ENCODE measurements around the gene AP1G2.

AP1G2 gene

DNA sequence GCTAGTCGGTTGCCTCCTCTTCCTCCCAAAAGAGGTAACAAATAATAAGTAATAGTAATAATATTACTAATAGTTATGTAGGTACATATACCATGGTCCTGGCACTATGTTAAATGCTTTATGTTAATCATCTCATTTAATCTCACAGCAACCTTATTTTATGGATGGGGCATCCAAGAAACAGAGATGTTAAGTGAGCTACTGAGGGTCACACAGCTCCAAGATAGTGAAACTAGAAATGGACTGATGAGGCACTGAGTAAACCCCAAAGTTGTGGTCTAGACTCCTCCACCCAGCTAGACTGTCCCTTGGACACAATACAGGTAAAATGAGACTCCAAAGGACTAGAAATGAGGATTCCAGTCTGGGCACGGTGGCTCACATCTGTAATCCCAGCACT is 31.1 kb downstream of the AP1G2 start:
- Mint-ChIP-seq H3K27me3 (ENCODE audit: low read depth) (no peaks in the 10 kb centered on the region), H3K9me3 (no peaks in the 10 kb centered on the region), H3K4me3 (no peak overlapping the region), H3K4me1 (ENCODE audit: low read depth) (peaks cover 9% of the 10 kb centered on the region), H3K36me3 (ENCODE audit: low read depth) (no peaks in the 10 kb centered on the region), H3K27ac (no peak overlapping the region)

DNA sequence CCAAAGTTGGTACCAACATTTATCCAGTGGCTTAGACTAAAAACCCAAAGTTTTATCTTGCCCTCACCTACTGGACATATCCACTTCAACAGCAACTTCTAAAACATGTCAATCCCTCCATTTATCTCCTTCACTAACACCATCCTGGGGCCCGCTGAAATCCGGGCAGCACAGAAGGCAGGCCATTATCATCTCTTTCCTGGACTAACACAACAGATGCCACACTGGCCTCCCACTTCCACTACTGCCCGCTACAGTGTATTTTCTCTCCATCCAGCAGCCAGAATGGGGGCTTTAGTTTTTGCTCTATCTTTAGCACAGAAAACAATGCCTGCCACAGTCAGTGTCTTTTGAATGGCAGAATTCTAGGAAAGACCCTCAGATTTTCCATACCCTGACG is 31.6 kb downstream of the AP1G2 start:
- Mint-ChIP-seq H3K4me1 (ENCODE audit: low read depth) (peaks cover 11% of the 10 kb centered on the region), H3K27ac (no peak overlapping the region), H3K4me3 (no peak overlapping the region), H3K9me3 (no peaks in the 10 kb centered on the region), H3K36me3 (ENCODE audit: low read depth) (no peaks in the 10 kb centered on the region), H3K27me3 (ENCODE audit: low read depth) (no peaks in the 10 kb centered on the region)

DNA sequence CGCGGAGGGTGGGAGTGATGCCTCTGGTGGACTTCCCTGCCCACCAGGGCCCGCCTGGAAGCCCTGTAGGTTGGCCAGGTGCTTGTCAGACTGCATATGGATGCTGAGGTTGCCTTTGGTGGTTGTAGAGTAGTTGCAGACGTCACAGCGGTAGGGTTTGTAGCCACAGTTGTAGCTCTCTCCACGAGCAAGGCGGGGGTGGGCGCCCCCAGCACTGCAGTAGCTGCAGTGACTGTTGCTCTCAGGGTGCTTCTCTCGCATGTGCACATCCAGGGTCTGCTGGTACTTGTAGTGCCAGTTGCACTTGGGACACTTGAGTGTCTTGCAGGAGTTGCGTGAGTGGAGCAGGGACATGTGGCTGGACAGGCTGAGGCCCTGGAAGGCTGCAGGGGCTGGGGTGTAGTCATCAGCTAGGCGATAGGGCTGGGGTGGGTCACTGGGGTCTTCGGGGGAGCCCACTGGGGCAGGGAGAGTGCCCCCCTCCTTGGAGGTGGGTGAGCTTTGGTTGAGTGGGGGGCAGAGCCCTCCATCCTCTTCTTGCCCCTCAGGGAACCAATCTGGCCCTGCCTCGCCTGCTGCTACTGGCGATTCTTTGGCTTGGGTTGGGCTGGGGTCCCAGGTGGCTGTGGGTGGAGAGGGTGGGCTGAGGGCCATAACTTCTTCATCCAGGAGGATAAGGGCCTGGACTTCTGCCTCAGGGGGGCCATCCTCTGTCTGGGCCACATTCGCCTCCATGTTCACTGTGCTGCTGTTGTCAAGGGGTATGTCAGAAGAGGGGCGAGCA is 33.7 kb downstream of the AP1G2 start:
- no peaks in the 10 kb centered on the region for H3K27me3 Mint-ChIP-seq (ENCODE audit: low read depth)
- H3K9me3 Mint-ChIP-seq: no peaks in the 10 kb centered on the region
- no peak overlapping the region for H3K4me3 Mint-ChIP-seq
- peaks cover 11% of the 10 kb centered on the region for H3K4me1 Mint-ChIP-seq (ENCODE audit: low read depth)
- no peak overlapping the region for H3K27ac Mint-ChIP-seq
- H3K36me3 Mint-ChIP-seq (ENCODE audit: low read depth): no peaks in the 10 kb centered on the region

DNA sequence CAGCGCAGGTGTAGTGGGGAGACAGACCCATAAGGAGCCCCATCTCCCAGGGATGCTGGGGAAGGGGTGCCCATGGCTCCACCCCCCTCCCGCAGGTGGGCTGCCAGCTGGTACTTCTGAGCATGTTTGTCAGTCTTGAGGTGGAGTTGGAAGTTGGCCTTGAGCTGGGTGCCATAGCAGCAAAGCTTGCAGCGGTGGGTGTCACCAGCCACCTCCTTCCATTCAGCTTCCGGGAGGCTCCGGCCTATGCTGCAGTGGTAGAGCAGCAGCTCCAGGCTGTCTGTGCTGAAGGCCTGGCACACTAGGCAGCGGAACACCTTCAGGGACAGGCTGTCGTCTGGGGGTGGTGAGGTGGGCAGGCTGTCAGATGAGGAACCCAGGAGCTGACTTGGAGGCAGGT is 34.9 kb downstream of the AP1G2 start:
- Mint-ChIP-seq H3K4me3 (no peak overlapping the region), H3K9me3 (no peaks in the 10 kb centered on the region), H3K4me1 (ENCODE audit: low read depth) (peaks cover 9% of the 10 kb centered on the region), H3K27ac (no peak overlapping the region), H3K27me3 (ENCODE audit: low read depth) (no peaks in the 10 kb centered on the region), H3K36me3 (ENCODE audit: low read depth) (no peaks in the 10 kb centered on the region)

DNA sequence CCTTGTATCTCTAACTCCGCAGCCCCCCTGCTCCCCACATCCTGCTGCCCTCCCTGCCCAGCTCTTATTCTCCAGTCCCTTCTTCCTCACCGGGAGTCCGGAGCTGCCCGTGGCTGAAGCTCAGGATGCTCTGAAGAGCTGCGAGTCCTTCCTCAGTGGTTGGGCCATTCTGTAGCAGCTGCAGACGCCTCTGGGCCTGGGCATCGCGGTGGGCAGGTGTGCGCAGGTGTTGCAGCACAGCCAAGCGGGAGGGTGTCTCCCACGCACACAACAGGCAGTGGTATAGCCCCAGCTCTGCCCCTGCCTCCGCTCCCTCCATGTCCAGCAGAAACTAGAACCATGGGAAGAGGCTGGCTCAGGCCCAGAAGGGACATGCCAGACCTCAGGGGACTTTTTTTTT is 36.2 kb downstream of the AP1G2 start:
- Mint-ChIP-seq H3K27ac (no peak overlapping the region), H3K27me3 (ENCODE audit: low read depth) (no peaks in the 10 kb centered on the region)

DNA sequence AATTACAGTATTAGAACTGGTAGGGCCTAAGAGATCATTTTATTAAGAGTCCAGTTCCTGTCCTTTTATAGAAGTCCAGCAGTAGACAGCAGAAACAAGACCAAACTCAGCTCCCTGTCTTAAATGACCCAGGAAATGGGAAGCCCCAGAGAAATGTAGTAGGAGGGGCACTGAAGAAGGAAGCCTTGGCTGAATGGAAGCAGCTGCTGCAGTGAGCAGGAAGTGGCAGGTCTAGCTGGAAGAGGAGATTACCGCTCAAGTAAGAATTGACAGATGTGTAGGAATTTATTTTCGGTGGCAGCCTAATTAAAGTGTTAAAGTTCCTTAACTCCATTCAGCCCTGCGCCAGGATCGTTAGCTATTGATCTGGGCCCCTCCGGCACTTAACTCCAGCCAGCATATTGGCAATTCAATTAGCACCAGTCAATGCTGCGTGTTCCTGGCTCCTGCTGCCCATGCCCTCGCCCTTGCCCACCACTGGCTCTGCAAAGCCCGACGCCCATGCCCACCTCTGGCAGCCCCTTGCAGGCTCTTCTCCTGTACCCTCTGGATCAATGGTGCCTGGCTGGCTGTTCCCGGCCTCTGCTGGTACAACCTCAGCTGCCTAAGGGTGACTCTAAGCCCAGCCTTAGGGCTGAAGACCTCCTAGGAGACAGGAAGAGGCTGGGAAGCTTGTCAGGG is 37.1 kb downstream of the AP1G2 start:
- H3K36me3 Mint-ChIP-seq (ENCODE audit: low read depth): no peaks in the 10 kb centered on the region
- H3K4me3 Mint-ChIP-seq: no peak overlapping the region
- H3K27ac Mint-ChIP-seq: no peak overlapping the region
- H3K27me3 Mint-ChIP-seq (ENCODE audit: low read depth): no peaks in the 10 kb centered on the region
- peaks cover 9% of the 10 kb centered on the region for H3K4me1 Mint-ChIP-seq (ENCODE audit: low read depth)
- H3K9me3 Mint-ChIP-seq: no peaks in the 10 kb centered on the region

More for the DNA sequence above, 36.2 kb downstream of the AP1G2 start:
- Mint-ChIP-seq H3K4me3 (no peak overlapping the region), H3K9me3 (no peaks in the 10 kb centered on the region), H3K36me3 (ENCODE audit: low read depth) (no peaks in the 10 kb centered on the region), H3K4me1 (ENCODE audit: low read depth) (peaks cover 9% of the 10 kb centered on the region)

DNA sequence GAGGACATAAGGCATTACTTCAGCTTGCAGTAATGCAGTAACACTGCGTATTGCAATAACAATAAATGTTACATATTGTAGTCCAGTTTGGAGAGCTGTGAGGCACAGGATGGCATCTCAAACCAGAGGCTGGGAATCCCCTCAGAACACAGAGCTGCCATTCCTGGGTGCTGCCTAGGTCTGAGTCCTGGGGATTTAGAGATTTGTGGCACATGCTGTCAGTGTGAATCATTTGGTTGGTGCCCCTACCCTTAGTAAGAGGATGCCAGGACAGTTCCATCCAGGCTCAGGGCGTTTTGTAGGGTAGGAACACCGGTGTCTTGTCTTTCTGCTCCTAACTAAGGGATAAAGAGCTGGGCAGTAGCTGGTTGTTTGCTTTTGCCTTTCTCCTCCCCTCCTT is 38.6 kb downstream of the AP1G2 start:
- Mint-ChIP-seq H3K9me3 (no peaks in the 10 kb centered on the region), H3K36me3 (ENCODE audit: low read depth) (no peaks in the 10 kb centered on the region), H3K27ac (no peak overlapping the region), H3K27me3 (ENCODE audit: low read depth) (no peaks in the 10 kb centered on the region), H3K4me3 (no peak overlapping the region), H3K4me1 (ENCODE audit: low read depth) (peaks cover 9% of the 10 kb centered on the region)

DNA sequence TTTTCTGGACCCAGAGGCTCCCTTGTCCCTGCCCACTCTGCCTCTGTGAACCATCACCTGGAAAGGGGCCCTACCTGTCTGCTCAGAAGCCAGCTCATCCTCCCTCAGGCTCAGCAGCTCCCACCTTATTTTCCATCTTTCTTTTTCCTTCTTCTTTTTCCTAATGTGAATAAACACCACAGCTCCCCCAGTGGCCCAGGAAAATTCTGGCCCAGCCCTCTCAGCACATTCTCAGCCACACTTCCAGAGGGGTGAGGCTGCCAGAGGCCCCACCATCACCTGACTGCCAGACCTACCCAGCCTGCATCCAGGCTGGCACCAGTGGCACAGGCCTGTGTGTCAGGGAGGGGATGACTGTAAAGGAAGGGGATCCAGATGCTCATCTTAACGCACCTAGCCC is 39.0 kb downstream of the AP1G2 start:
- Mint-ChIP-seq H3K4me1 (ENCODE audit: low read depth) (peaks cover 9% of the 10 kb centered on the region), H3K9me3 (no peaks in the 10 kb centered on the region), H3K27ac (no peak overlapping the region), H3K27me3 (ENCODE audit: low read depth) (no peaks in the 10 kb centered on the region), H3K4me3 (no peak overlapping the region), H3K36me3 (ENCODE audit: low read depth) (no peaks in the 10 kb centered on the region)

DNA sequence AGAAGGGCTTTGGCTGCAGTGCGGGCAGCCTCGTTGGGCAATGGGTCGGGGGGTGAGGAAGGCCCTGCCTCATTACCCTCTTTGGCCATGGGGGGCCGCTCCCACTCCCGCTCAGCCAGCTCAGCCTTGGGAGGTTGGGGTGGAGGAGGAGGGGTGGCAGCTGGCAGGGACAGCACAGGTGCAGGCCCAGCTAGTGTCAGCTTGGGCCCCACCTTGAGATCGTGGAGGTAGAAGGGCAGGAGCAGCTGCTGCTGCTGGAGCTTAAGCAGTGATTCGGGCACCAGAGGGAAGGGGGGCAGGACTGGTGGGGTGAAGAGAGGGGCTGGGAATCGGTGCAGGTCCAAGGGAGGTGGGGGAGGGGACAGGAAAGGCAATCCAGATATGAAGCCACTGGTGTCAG is 42.0 kb downstream of the AP1G2 start:
- no peak overlapping the region for H3K4me3 Mint-ChIP-seq
- H3K9me3 Mint-ChIP-seq: no peaks in the 10 kb centered on the region
- H3K36me3 Mint-ChIP-seq (ENCODE audit: low read depth): no peaks in the 10 kb centered on the region
- peaks cover 4% of the 10 kb centered on the region for H3K4me1 Mint-ChIP-seq (ENCODE audit: low read depth)
- no peaks in the 10 kb centered on the region for H3K27me3 Mint-ChIP-seq (ENCODE audit: low read depth)
- no peak overlapping the region for H3K27ac Mint-ChIP-seq

DNA sequence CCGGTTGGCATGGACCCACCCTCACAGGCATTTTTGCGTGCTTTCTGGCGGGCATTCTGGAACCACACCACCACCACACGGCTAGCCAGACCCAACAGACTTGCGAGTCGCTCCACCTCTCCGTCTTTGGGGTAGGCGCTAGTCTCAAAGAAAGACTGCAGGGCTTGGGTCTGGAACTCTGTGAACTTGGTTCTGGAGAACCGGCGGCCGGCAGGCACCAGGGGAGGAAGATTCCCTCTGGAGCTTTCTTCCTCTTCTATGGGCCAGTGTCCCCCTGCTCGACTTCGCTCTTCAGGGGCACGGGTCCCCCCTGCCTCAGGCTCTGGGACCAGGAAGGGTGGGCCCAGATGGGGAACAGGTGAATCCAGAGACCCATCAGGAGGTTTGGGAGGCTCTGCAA is 42.6 kb downstream of the AP1G2 start:
- H3K27ac Mint-ChIP-seq: no peak overlapping the region
- no peak overlapping the region for H3K4me3 Mint-ChIP-seq
- no peaks in the 10 kb centered on the region for H3K36me3 Mint-ChIP-seq (ENCODE audit: low read depth)
- H3K9me3 Mint-ChIP-seq: no peaks in the 10 kb centered on the region
- H3K4me1 Mint-ChIP-seq (ENCODE audit: low read depth): no peaks in the 10 kb centered on the region
- no peaks in the 10 kb centered on the region for H3K27me3 Mint-ChIP-seq (ENCODE audit: low read depth)

DNA sequence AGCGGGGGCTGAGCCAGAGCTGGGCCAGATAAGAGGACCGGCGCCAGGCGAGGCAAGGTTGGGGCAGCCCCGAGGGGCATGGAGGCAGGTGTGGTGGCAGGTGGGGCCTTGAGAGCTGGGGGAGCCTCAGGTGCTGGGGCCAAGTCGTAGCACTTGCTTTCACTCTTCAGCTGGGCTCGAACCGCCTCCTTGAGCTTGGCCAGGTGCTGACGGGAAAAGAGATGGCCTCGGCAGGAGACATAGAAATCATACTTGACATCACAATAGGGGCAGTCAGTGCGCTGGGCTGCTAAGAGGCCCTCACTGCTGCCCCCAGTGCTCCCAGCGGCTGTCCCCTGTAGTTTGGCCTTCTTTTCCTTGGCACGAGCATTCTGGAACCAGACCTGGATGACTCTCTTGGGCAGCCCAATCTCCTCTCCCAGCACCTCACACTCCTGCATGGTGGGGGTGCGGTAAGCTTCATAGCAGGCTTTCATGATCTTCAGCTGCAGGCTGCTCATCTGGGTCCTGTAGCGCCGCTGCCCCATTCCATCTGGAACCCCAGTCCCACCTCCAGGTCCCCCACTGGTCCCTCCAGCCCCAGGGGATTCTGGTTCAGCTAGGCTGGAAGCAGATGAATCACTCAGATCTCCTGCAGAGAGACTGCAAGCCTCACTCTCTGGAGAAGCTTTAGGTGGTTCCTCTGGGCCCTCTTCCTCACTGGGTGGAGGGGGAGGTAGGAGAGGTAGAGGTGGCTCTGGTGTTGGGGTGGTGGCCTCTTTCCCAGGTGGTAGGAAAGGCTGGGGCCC is 44.2 kb downstream of the AP1G2 start:
- Mint-ChIP-seq H3K9me3 (no peaks in the 10 kb centered on the region), H3K4me3 (no peak overlapping the region), H3K27ac (no peak overlapping the region), H3K4me1 (ENCODE audit: low read depth) (no peaks in the 10 kb centered on the region), H3K36me3 (ENCODE audit: low read depth) (no peaks in the 10 kb centered on the region), H3K27me3 (ENCODE audit: low read depth) (no peaks in the 10 kb centered on the region)

DNA sequence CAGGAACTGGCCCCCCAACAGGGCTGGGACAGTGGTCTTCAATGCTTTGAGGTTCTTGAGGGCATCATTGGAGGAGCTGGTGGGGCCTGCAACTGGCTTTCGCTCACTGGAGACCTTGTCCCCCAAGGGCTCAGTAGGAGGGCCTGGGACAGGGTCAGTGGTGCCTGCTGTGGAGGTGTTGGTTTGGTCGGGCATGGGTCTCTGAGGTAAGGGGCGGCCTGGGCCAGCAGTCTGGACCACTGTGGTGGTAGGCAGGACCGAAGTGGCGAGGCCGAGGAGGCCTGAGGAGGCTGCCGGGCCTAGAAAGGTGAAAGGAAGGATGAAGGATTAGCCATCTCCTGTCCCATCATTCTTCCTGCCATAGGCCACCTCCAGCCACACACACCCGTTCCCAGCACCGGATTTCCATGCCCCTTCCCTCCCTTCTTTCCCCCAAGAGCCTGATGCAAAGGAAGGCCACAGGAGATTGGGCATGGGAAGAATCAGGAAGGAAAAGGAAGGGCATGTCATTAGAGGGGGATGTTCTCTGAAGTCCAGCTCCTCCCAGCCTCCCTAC is 44.9 kb downstream of the AP1G2 start:
- no peak overlapping the region for H3K27ac Mint-ChIP-seq
- H3K36me3 Mint-ChIP-seq (ENCODE audit: low read depth): no peaks in the 10 kb centered on the region
- H3K4me3 Mint-ChIP-seq: no peak overlapping the region
- no peaks in the 10 kb centered on the region for H3K27me3 Mint-ChIP-seq (ENCODE audit: low read depth)
- H3K9me3 Mint-ChIP-seq: no peaks in the 10 kb centered on the region
- no peaks in the 10 kb centered on the region for H3K4me1 Mint-ChIP-seq (ENCODE audit: low read depth)

DNA sequence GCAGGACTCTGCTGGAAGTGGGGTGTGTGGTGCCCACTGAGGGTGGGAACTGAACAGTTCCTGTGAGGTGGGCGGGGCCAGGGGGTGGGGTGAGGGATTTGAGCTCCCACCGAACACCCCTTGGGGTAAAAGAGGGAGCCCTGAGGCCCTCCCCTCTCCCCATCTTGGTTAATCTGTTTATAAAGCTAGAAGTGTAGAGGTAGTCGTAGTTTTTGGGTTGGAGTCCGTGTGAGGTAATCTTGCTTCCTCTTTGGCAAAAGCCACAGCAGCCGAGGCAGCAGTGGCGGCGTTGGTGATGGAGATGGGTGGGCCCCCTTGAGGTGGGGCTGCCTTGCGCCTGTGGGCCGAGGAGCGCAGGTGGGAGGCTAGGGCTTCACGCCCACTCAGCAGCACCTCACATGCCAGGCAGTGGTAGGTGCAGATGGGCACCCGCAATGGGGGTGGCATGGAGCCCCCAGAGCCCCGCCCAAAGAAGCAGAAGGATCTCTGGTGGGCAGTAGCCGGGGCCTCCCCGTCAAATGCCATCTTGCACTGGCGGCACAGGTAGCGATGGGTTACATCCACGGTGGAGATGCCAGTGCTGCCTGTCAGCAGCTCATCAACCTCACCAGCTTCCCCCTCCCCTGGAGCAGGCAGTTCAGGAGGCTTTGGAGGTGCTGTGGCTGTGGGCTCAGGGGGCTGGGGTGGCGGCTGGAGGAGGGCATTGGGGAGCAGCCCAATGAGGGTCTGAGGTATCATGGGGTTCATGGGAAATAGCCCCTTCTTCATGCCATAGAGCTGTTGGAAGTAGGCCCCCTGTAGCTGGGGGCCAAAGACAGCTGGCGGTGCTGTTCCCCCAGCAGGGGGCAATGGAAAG is 45.6 kb downstream of the AP1G2 start:
- Mint-ChIP-seq H3K9me3 (no peaks in the 10 kb centered on the region), H3K4me1 (ENCODE audit: low read depth) (no peaks in the 10 kb centered on the region), H3K4me3 (no peak overlapping the region), H3K36me3 (ENCODE audit: low read depth) (no peaks in the 10 kb centered on the region), H3K27me3 (ENCODE audit: low read depth) (no peaks in the 10 kb centered on the region), H3K27ac (no peak overlapping the region)

All from T-helper 1 cell treated with Interleukin-12 subunit alpha and Interleukin-12 subunit beta and Interleukin-4 antibody, amounts not matched to agents 30 μg/mL and 1 μg/mL, for 36 hours (primary cell).